Activated T-helper 1 cell treated with anti-CD3 and anti-CD28 coated beads, Interleukin-12 subunit alpha, Interleukin-12 subunit beta, Interleukin-2, Interleukin-4 antibody, amounts not matched to agents 30 ng/mL and 10 ng/mL and 1 ng/mL, durations not matched to agents 14 hours and 24 hours and 36 hours (primary cell): ENCODE measurements around the gene SEMA4D. TPM values are rescaled to one million over a fixed set of nuclear protein-coding genes. Genes with fewer than 3 reads are reported as not detected.
A peak's percentile ranks its signal among the peaks of the same experiment; 100 is the strongest.

ENCODE experiments used
- DNase-seq: peaks from one replicate; pipeline ENCODE4 v3.0.0; 2021; ENCODE audit warnings: low spot score
- H3K27ac Mint-ChIP-seq: one replicate; pipeline ENCODE4 v1.8.0; 2021; ENCODE audit warnings: mild to moderate bottlenecking, mixed read lengths
- H3K27me3 Mint-ChIP-seq: one replicate; pipeline ENCODE4 v1.8.0; 2022; ENCODE audit warnings: mild to moderate bottlenecking, moderate library complexity, mixed read lengths; ENCODE audit not compliant: insufficient read depth
- H3K36me3 Mint-ChIP-seq: one replicate; pipeline ENCODE4 v1.8.0; 2021; ENCODE audit warnings: low read depth, mixed read lengths
- H3K4me1 Mint-ChIP-seq: one replicate; pipeline ENCODE4 v1.8.0; 2021; ENCODE audit warnings: low read depth, mixed read lengths
- H3K4me3 Mint-ChIP-seq: one replicate; pipeline ENCODE4 v1.8.0; 2021; ENCODE audit warnings: mild to moderate bottlenecking, moderate library complexity, mixed read lengths
- H3K9me3 Mint-ChIP-seq: one replicate; pipeline ENCODE4 v1.8.0; 2021; ENCODE audit warnings: mixed read lengths
- intact Hi-C: fragments of 100-400 bp; cut with micrococcal nuclease; formaldehyde crosslinking; loops from one replicate; pipeline ENCODE4 v1.15.1; 2024
- total RNA-seq: library from RNA; stranded (reverse); gene quantifications from 2 replicates; pipeline ENCODE4 v1.2.3, GENCODE V29; 2022

Gene SEMA4D
- total RNA-seq, 1 donor from 2014 or later, result 388 TPM

DNA sequence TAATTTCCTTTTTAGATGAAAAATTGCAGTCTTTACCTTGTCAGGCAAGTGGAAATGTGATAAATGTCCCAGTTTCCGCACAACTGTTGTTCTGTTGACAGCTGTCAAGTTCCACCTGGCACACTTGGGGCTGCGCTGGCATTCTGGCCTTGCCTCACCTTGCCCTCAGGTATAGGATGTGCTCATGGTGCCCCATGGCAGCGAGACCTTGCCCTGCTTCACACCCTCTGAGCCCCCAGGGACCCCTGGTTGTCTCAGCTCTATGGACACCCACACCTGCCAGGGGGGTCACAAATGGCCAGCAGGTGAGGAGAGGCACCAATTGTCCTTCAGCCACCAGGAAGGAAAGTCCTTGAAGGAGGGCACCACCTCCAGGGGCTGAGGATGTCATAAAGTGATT is 37.5 kb upstream of the SEMA4D start:
- Mint-ChIP-seq H3K27ac (peak overlapping the region; percentile 90), H3K4me3 (peak overlapping the region; percentile 30), H3K27me3 (no peaks in the 10 kb centered on the region), H3K4me1 (peaks cover 89% of the 10 kb centered on the region), H3K36me3 (no peaks in the 10 kb centered on the region), H3K9me3 (no peaks in the 10 kb centered on the region)
- intact Hi-C loops, result loop anchor here (5.0 kb wide), 1 partner anchor 193 kb away; no protein-coding TSS in a partner anchor
- no peak for DNase-seq

DNA sequence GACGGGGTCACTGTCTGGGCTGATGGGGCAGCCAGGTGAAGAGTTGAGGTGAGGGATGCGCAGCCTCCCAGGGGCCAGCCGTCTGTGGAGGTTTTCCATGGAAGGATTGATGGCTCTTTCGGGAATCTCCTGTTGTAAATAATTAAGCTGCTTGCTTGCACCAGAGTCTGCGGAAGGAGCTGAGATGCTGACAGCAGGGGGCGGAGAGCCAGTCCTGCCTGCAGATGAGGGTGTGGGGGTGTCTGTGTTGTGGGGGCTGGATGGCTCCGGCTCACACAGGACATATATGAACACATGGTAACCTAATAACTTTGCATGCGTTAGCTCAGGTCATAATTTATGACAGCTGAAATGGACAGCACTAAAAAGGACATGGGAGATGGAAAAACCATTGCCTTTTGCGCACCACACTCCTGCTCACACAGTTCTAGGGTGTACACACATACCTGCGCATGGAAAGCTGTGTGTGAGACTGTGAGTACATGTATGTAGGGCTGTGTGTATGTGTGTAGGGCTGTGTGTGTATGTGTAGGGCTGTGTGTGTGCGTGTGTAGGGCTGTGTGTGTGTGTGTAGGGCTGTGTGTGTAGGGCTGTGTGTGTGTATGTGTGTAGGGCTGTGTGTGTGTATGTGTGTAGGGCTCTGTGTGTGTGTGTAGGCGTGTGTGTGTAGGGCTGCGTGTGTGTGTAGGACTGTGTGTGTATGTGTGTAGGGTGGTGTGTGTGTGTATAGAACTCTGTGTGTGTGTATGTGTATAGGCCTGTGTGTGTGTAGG is 36.8 kb upstream of the SEMA4D start:
- Mint-ChIP-seq H3K4me3 (peak overlapping the region; percentile 15), H3K9me3 (no peaks in the 10 kb centered on the region), H3K36me3 (no peaks in the 10 kb centered on the region), H3K4me1 (peaks cover 97% of the 10 kb centered on the region), H3K27me3 (no peaks in the 10 kb centered on the region), H3K27ac (peak overlapping the region; percentile 90)
- DNase-seq, result no peak
- intact Hi-C loops, result loop anchor here (5.0 kb wide), 1 partner anchor 192 kb away; no protein-coding TSS in a partner anchor

DNA sequence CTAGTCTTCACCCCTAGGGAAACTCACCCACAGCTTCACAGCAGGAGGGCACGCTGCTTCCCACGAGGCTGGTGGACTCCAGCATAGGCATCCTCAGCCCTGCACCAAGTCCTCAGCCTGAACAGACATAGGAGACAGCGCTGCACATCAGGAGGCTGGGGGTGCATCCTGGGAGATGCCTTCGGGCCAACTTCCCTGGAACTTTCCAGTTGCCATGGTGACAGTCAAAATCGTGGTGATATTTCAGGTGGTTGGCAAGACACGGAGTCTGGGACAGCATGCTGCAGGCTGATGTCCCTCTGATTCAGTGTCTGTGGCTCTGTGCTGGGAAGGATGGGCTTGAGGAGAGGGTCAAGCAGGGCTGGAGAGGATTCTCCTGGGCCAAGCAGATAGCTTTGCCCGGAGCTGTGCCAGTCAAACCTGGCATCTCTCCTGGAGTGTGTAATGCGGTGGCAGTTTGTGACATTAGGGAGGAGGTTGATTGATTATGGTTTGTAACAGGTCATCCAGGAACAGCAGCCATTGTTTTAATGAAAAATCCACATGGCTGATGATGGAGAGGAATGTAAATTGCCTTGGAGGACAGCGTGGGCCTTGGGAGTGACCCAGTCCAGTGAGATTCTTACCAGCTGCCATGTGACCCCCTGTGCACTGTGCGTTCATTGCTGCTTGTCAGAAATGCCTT is 35.6 kb upstream of the SEMA4D start:
- Mint-ChIP-seq H3K4me3 (no peak overlapping the region), H3K36me3 (no peaks in the 10 kb centered on the region), H3K27ac (peak overlapping the region; percentile 80), H3K9me3 (no peaks in the 10 kb centered on the region), H3K4me1 (peaks cover 97% of the 10 kb centered on the region), H3K27me3 (no peaks in the 10 kb centered on the region)
- no peak for DNase-seq
- intact Hi-C loops, result no loop called here

DNA sequence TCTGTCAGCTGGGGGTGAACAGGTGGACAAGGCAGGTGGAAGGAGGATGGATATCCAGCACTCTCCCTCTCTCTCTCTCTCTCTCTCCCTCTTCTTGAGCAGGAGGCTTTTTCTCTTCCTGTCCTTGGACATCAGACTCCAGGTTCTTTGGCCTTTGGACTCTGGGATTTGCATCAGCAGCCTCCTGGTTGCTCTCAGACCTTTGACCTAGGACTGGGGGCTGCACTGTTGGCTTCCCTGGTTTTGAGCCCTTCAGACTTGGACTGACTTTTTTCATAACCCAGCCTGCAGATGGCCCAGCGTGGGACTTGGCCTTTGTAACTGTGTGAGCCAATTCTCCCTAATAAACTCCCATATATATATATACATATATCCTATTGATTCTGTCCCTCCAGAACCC is 35.0 kb upstream of the SEMA4D start:
- H3K27me3 Mint-ChIP-seq, result no peaks in the 10 kb centered on the region
- H3K4me3 Mint-ChIP-seq, result peak overlapping the region; percentile 27
- no peak for DNase-seq
- peaks cover 97% of the 10 kb centered on the region for H3K4me1 Mint-ChIP-seq
- peaks cover 5% of the 10 kb centered on the region for H3K36me3 Mint-ChIP-seq
- intact Hi-C loops, result loop anchor here (1.0 kb wide), 1 partner anchor 11 kb away; no protein-coding TSS in a partner anchor
- H3K27ac Mint-ChIP-seq, result peak overlapping the region; percentile 80
- H3K9me3 Mint-ChIP-seq, result peaks cover 5% of the 10 kb centered on the region

DNA sequence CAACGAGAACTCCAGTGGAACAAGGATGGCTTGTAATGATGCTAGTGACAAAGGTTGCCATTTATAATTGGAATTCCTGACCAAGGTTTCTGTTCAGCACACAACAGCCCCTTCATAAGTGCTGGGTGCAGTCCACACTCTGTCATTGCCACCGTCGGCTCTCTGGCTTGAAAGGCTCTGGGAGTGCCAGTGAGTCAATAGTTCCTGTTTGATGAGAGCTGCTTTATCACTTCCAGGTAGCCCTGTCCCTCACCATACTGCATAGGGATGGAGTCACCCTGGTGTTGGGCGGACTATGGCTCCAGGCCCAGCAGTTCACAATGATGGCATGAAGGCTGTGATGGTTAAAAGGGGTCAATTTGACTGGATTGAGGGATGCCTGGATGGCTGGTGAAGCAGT is 34.6 kb upstream of the SEMA4D start:
- Mint-ChIP-seq H3K4me1 (peaks cover 97% of the 10 kb centered on the region), H3K9me3 (peaks cover 10% of the 10 kb centered on the region), H3K27ac (peak overlapping the region; percentile 80), H3K27me3 (no peaks in the 10 kb centered on the region), H3K4me3 (peak overlapping the region; percentile 27), H3K36me3 (peaks cover 5% of the 10 kb centered on the region)
- intact Hi-C loops, result loop anchor here (1.0 kb wide), 1 partner anchor 10 kb away; no protein-coding TSS in a partner anchor
- DNase-seq, result no peak

DNA sequence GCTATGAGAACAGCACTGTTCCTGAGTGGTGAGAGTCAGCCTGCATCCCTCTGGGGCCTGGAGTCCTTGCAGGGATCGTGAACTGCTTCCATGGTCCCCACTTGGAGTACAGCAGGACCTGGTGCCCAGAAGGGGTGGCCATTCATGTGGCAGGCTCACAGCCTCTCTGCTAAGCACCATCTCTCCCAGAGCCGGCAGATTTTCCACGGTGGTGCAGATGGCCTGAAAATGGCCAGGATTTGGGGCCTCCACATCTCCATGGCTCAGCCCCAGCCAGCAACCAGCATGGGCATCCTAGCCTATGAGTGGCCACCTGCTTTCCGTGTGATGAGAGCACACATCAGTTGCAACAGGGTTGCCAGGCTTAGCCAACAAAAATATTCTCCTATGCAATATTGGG is 33.9 kb upstream of the SEMA4D start:
- intact Hi-C loops, result loop anchor here (1.0 kb wide), 1 partner anchor 9 kb away; no protein-coding TSS in a partner anchor
- H3K4me3 Mint-ChIP-seq, result no peak overlapping the region
- H3K9me3 Mint-ChIP-seq, result peaks cover 14% of the 10 kb centered on the region
- no peak for DNase-seq
- no peaks in the 10 kb centered on the region for H3K27me3 Mint-ChIP-seq
- no peak overlapping the region for H3K27ac Mint-ChIP-seq
- H3K4me1 Mint-ChIP-seq, result peaks cover 97% of the 10 kb centered on the region
- H3K36me3 Mint-ChIP-seq, result peaks cover 5% of the 10 kb centered on the region

DNA sequence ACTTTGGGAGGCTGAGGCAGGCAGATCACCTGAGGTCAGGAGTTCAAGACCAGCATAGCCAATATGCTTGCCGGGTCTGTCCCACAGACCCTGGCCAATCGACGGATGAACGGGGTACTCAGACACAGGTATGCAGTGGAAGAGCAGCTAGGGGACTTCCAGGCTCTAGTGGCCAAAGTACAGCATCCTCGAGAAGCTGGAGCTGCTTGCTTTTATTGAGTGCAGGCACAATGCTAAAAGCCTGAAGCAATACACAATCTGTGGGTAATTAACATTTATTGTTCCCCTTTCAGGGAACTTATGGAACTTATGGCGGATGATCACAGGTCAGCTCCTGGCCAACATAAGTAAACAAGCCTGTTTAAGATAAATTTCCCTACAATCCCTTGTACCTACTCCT is 32.8 kb upstream of the SEMA4D start:
- H3K4me3 Mint-ChIP-seq, result no peak overlapping the region
- DNase-seq, result no peak
- peaks cover 95% of the 10 kb centered on the region for H3K4me1 Mint-ChIP-seq
- intact Hi-C loops, result no loop called here
- no peaks in the 10 kb centered on the region for H3K27me3 Mint-ChIP-seq
- H3K9me3 Mint-ChIP-seq, result peaks cover 14% of the 10 kb centered on the region
- H3K27ac Mint-ChIP-seq, result peak overlapping the region; percentile 49
- peaks cover 5% of the 10 kb centered on the region for H3K36me3 Mint-ChIP-seq

DNA sequence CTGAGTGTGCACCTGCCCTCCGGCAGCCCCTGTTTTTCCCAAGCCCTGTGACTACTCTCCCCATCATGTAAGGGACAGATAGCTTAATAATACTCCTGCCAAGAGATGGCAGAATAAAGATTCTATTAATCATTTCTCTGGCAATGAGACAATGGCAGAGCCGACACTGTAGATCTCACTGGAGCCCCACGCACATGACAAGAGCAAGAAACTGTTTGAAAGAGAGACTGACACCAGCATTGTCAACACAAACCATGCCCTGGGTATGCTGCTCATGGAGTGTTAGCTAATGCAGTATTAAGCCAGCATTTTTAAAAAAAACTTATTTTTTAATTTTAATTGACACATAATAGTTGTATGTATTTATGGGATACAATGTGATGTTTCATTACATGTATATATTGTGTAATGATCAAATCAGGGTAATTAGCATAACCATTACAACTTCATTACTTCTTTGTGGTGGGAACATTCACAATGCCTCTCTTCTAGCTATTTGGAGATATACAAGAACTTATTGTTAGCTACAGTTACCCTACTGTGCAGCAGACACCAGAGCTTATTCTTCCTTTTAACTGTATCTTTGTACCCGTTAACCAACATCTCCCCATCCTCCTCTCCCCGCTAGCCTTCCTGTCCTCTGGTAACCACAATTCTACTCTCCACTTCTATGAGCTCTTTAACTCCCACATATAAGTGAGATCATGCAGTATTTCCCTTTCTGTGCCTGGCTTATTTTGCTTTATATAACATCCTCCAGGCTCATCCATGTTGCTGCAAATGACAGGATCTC is 31.5 kb upstream of the SEMA4D start:
- Mint-ChIP-seq H3K4me3 (peak overlapping the region; percentile 21), H3K9me3 (peaks cover 14% of the 10 kb centered on the region), H3K36me3 (peaks cover 7% of the 10 kb centered on the region), H3K27me3 (no peaks in the 10 kb centered on the region), H3K27ac (peak overlapping the region; percentile 77), H3K4me1 (peaks cover 95% of the 10 kb centered on the region)
- no peak for DNase-seq
- intact Hi-C loops, result no loop called here

DNA sequence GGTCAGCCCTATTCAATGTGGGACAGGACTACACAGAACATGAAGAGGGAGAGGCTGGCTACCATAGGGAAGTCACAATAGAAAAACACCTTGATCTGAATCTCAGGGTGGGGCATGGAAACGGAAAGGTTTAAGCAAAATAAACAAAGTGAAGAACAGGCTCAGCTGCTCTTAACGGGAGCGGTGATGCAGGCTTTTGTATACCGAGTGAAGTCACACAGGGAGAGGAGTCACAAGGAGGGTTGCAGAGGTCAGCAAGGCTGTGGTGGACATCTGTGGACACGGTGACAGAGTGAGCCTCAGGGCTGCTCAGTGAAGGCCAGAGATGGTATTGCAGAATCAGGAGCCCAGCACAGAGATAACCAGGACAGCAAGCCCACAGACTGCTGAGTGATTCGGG is 30.6 kb upstream of the SEMA4D start:
- H3K9me3 Mint-ChIP-seq, result peaks cover 14% of the 10 kb centered on the region
- H3K36me3 Mint-ChIP-seq, result peaks cover 7% of the 10 kb centered on the region
- DNase-seq, result no peak
- H3K4me3 Mint-ChIP-seq, result peak overlapping the region; percentile 74
- H3K27ac Mint-ChIP-seq, result peak overlapping the region; percentile 64
- intact Hi-C loops, result no loop called here
- no peaks in the 10 kb centered on the region for H3K27me3 Mint-ChIP-seq
- peaks cover 97% of the 10 kb centered on the region for H3K4me1 Mint-ChIP-seq

DNA sequence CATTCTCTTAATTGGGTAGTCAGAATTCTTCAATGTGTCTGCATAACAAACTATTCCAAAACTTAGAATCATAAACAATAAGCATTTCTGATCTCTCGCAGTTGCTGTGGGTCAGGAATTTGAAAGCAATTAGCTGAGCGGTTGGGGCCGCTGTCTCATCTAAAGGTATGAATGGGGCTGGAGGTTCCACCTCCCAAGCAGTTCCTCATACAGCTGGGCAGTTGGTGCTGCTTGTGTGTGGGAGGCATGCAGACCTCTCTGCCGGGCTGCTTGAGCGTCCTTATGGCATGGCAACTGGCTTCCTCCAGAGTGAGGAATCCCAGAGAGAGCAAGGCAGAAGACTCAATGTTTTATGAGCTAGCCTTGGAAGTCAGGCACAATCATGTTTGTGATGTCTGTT is 30.2 kb upstream of the SEMA4D start:
- peaks cover 14% of the 10 kb centered on the region for H3K9me3 Mint-ChIP-seq
- H3K27ac Mint-ChIP-seq, result peak overlapping the region; percentile 64
- no peak for DNase-seq
- H3K4me3 Mint-ChIP-seq, result peak overlapping the region; percentile 74
- H3K36me3 Mint-ChIP-seq, result peaks cover 7% of the 10 kb centered on the region
- no peaks in the 10 kb centered on the region for H3K27me3 Mint-ChIP-seq
- intact Hi-C loops, result no loop called here
- H3K4me1 Mint-ChIP-seq, result peaks cover 97% of the 10 kb centered on the region

DNA sequence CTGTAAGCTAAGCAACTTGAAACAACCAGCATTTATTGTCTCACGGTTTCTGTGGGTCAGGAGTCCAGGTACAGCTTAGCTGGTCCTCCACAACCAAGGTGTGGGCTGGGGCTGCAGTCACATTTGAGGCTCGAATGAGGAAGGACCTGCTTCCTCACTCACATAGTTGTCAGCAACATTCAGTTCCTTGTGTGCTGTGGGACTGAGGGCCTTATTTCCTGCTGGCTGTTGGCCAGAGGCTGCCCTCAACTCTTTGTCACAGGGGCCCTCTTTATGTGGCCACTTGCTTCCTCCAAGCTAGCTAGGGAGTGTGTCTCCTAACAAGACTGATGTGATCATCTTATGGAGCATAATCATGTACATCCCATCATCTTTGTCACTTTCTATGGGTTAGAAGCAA is 29.2 kb upstream of the SEMA4D start:
- H3K27me3 Mint-ChIP-seq, result no peaks in the 10 kb centered on the region
- H3K36me3 Mint-ChIP-seq, result peaks cover 7% of the 10 kb centered on the region
- H3K4me1 Mint-ChIP-seq, result peaks cover 97% of the 10 kb centered on the region
- no peak for DNase-seq
- peaks cover 14% of the 10 kb centered on the region for H3K9me3 Mint-ChIP-seq
- peak overlapping the region; percentile 25 for H3K27ac Mint-ChIP-seq
- intact Hi-C loops, result no loop called here
- H3K4me3 Mint-ChIP-seq, result no peak overlapping the region

DNA sequence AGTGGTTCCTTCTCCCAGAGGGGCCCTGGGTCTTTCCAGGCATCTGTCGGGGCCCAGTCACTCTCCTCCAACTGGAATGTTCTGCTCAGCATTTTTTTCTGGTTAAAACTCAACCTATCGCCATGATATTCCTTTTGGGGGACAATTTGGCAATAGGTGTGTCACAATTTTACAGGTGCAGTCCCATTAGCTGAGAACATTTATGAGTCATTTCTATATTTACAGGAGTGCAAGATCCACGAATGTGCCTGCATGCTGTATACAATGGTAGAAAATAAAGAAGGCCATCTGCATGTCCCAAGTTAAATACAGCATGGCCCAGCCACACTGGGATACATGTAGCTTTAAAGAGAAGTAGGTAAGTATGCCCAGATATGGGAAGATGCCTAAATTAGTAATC is 28.8 kb upstream of the SEMA4D start:
- Mint-ChIP-seq H3K4me1 (peaks cover 94% of the 10 kb centered on the region), H3K27me3 (no peaks in the 10 kb centered on the region), H3K4me3 (no peak overlapping the region), H3K9me3 (peaks cover 14% of the 10 kb centered on the region), H3K27ac (no peak overlapping the region), H3K36me3 (peaks cover 7% of the 10 kb centered on the region)
- no peak for DNase-seq
- intact Hi-C loops, result no loop called here
